HepG2 (cell line): ENCODE results near the gene COX15. TPM values are rescaled to one million over a fixed set of nuclear protein-coding genes. Genes with fewer than 3 reads are reported as not detected.

Experiments
- ATAC-seq: fragments of 200-7000 bp; cut with Tn5 transposase; 3 replicates; pipeline ENCODE4 v1.9.1; 2020; ENCODE audit warnings: mild to moderate bottlenecking, moderate library complexity
- BruUV-seq: library from RNA; stranded (reverse); fragments of 400-500 nt; replicated peaks from 2 replicates; lab custom pipeline; 2021; lab: Mats Ljungman, UMichigan
- CTCF ChIA-PET: fragments of 300-600 bp; formaldehyde crosslinking; extraction: SDS; loops from one replicate; lab custom pipeline; 2021; ENCODE audit warnings: low total read pairs, inconsistent platforms, low intra/inter-chr PET ratio; lab: Yijun Ruan, JAX
- POLR2A ChIA-PET: fragments of 350-600 bp; sonication (Branson Sonifier 250); formaldehyde crosslinking; loops from one replicate; lab custom pipeline; 2020; ENCODE audit warnings: antibody characterized with exemption, inconsistent platforms; lab: Yijun Ruan, JAX
- DNase-seq: peaks from one replicate; pipeline ENCODE4 v3.0.0-alpha.2; 2015; ENCODE audit warnings: low spot score
- FAIRE-seq: peaks from 3 replicates; lab custom pipeline; 2011; peaks lifted over from hg19 to GRCh38; lab: Jason Lieb, UNC
- H2AFZ ChIP-seq: one replicate; pipeline ENCODE4 v1.6.1; 2011; ENCODE audit warnings: low read length, inconsistent platforms
- H3K27ac ChIP-seq: fragments of 300-600 bp; 3 replicates; pipeline ENCODE4 v1.8.0; 2011; ENCODE audit warnings: mixed run types, mild to moderate bottlenecking, mixed read lengths, low read length, inconsistent platforms; ENCODE audit not compliant: insufficient read depth; ENCODE audit errors: extremely low read length
- H3K27me3 ChIP-seq, 2 experiments: fragments of 200-600 bp in 1 of 2; 2 replicates in 1 of 2; 3 replicates in 1 of 2; pipeline versions ENCODE4 v1.6.0 to v1.8.0; 2011; ENCODE audit warnings: low read length in 2 of 2, mild to moderate bottlenecking in 2 of 2, moderate library complexity in 2 of 2, inconsistent platforms in 1 of 2; ENCODE audit not compliant: insufficient read depth in 2 of 2, control insufficient read depth in 1 of 2
- H3K36me3 ChIP-seq, 2 experiments: fragments of 200-600 bp in 1 of 2; replicated peaks in 1 of 2; 2 replicates in 1 of 2; 3 replicates in 1 of 2; pipeline versions ENCODE4 v1.5.1 to v1.8.0; 2011; ENCODE audit warnings: low read length in 2 of 2, inconsistent platforms in 1 of 2; ENCODE audit not compliant: insufficient read depth in 2 of 2, control insufficient read depth in 1 of 2
- H3K4me1 ChIP-seq: 2 replicates; pipeline ENCODE4 v1.5.1; 2012; ENCODE audit warnings: low read length, inconsistent platforms; ENCODE audit not compliant: insufficient read depth
- H3K4me2 ChIP-seq: 2 replicates; pipeline ENCODE4 v1.6.0; 2011; ENCODE audit warnings: low read depth, low read length, inconsistent platforms
- H3K4me3 ChIP-seq, 3 experiments: fragments of 200-600 bp in 1 of 3; sonication (generic), shearing (Covaris generic) in 1 of 3; replicated peaks in 1 of 3; 2 replicates each; pipeline ENCODE4 v1.5.1; 2011 to 2016; ENCODE audit warnings: low read length in 3 of 3, inconsistent platforms in 2 of 3, low read depth in 2 of 3, mild to moderate bottlenecking in 2 of 3, control low read depth in 1 of 3, mixed read lengths in 1 of 3; ENCODE audit not compliant: insufficient read depth in 1 of 3
- H3K79me2 ChIP-seq: one replicate; pipeline ENCODE4 v1.6.1; 2011; ENCODE audit warnings: low read length, inconsistent platforms; ENCODE audit not compliant: insufficient read depth
- H3K9ac ChIP-seq: 2 replicates; pipeline ENCODE4 v1.6.0; 2011; ENCODE audit warnings: mild to moderate bottlenecking, low read depth, low read length, inconsistent platforms; ENCODE audit not compliant: insufficient read depth
- H3K9me3 ChIP-seq: 2 replicates; pipeline ENCODE4 v1.5.1; 2012; ENCODE audit warnings: mild to moderate bottlenecking, low read length
- H4K20me1 ChIP-seq: 2 replicates; pipeline ENCODE4 v1.6.0; 2011; ENCODE audit warnings: inconsistent platforms, mild to moderate bottlenecking, low read length, moderate library complexity; ENCODE audit not compliant: insufficient read depth
- ATF2 ChIP-seq: sonication (generic); formaldehyde crosslinking; IDR thresholded peaks from 2 replicates; pipeline ENCODE4 v1.4.0; 2020; ENCODE audit warnings: missing genetic modification reagents
- GTF2F1 ChIP-seq: fragments of 150-350 bp; IDR thresholded peaks from 2 replicates; pipeline ENCODE4 v1.6.1; 2014; ENCODE audit warnings: low read length
- KDM5A ChIP-seq: fragments of 200-600 bp; sonication (generic); IDR thresholded peaks from 2 replicates; pipeline ENCODE4 v1.7.0; 2018; ENCODE audit warnings: antibody characterized with exemption, mild to moderate bottlenecking, low read length, borderline replicate concordance
- KDM6A ChIP-seq: IDR thresholded peaks from 2 replicates; pipeline ENCODE4 v1.6.1; 2016; ENCODE audit warnings: low read depth
- NFYB ChIP-seq: sonication (generic); formaldehyde crosslinking; IDR thresholded peaks from 2 replicates; pipeline ENCODE4 v1.4.0; 2020; ENCODE audit warnings: missing genetic modification reagents
- PRDM10 ChIP-seq: sonication (generic); formaldehyde crosslinking; IDR thresholded peaks from 2 replicates; pipeline ENCODE4 v1.4.0; 2020; ENCODE audit warnings: low read depth, missing genetic modification reagents
- SSRP1 ChIP-seq: IDR thresholded peaks from 2 replicates; pipeline ENCODE4 v1.6.1; 2016; ENCODE audit warnings: control low read depth
- TOPORS ChIP-seq: sonication (generic); formaldehyde crosslinking; IDR thresholded peaks from 2 replicates; pipeline ENCODE4 v1.8.0; 2023; ENCODE audit warnings: mild to moderate bottlenecking, missing genetic modification reagents
- ZNF24 ChIP-seq: fragments of 450-650 bp; IDR thresholded peaks from 2 replicates; pipeline ENCODE4 v1.6.1; 2017; ENCODE audit warnings: antibody characterized with exemption, mild to moderate bottlenecking
- ZNF33B ChIP-seq: sonication (generic); formaldehyde crosslinking; IDR thresholded peaks from 2 replicates; pipeline ENCODE4 v1.5.1; 2020; ENCODE audit warnings: mild to moderate bottlenecking, missing genetic modification reagents
- ZNF501 ChIP-seq: sonication (generic); formaldehyde crosslinking; IDR thresholded peaks from 2 replicates; pipeline ENCODE4 v1.5.1; 2020; ENCODE audit warnings: mild to moderate bottlenecking, moderate library complexity, missing genetic modification reagents
- ZNF83 ChIP-seq: sonication (generic); formaldehyde crosslinking; IDR thresholded peaks from 2 replicates; pipeline ENCODE4 v1.4.0; 2020; ENCODE audit warnings: missing genetic modification reagents, mild to moderate bottlenecking, borderline replicate concordance
- ZSCAN25 ChIP-seq: sonication (generic); formaldehyde crosslinking; IDR thresholded peaks from 2 replicates; pipeline ENCODE4 v1.8.0; 2022; ENCODE audit warnings: mild to moderate bottlenecking, missing genetic modification reagents
- WGBS: methylation state at CpG from one replicate; pipeline ENCODE4 v1.1.6; 2017; ENCODE audit warnings: low lambda C conversion rate; 5-methylcytosine and 5-hydroxymethylcytosine counted together
- in situ Hi-C: cut with HindIII; loops from 2 replicates; pipeline ENCODE4 v1.10.0; 2017; ENCODE audit warnings: low pct_unique_long_range_greater_than_20kb; ENCODE audit not compliant: extremely low pct_ligation_motif_present
- intact Hi-C: fragments of 100-400 bp; cut with micrococcal nuclease; formaldehyde crosslinking; loops from one replicate; pipeline ENCODE4 v1.10.0; 2022; ENCODE audit not compliant: unreplicated experiment
- polyA plus RNA-seq, 8 experiments: library from polyadenylated mRNA; depleted of rRNA in 3 of 8; stranded (reverse) in 7 of 8; unstranded in 1 of 8; fragments of >200 nt; fragmentation: Illumina TruSeq in 4 of 8; extraction: Trizol in 4 of 8; gene quantifications; 2 replicates each; pipeline versions ENCODE4 v1.2.1 to v1.2.3, GENCODE V29; 2011 to 2016; ENCODE audit warnings: low read depth in 4 of 8, missing spikeins in 1 of 8, mixed read lengths in 1 of 8; ENCODE audit not compliant: insufficient read depth in 1 of 8
- total RNA-seq, 5 experiments: library from RNA; depleted of rRNA; stranded (reverse); fragments of >200 nt; fragmentation: Illumina TruSeq; extraction: Trizol; gene quantifications; 2 replicates each; pipeline ENCODE4 v1.2.3, GENCODE V29; 2016; ENCODE audit warnings: low read depth in 1 of 5

Gene COX15
- total and polyA plus RNA-seq, 2 of the 13 experiments (the other 11 are each of a cell fraction or from before 2014, with no cell fraction given) = 19.2 to 44.7 TPM

- TF ChIP-seq ZNF24 (no peak), NFYB (CRISPR knock-in tag) (no peak), ZNF501 (no peak), ZSCAN25 (CRISPR knock-in tag) (no peak)
Observed at GRCh38 chr10:99709480-99710229, 22.3 kb downstream of the COX15 start (continued).

GRCh38 chr10:99708428-99709012, 23.4 kb downstream of the COX15 start:
- ChIA-PET POLR2A (no interaction called here), CTCF (no interaction called here)
- ATAC-seq (no peak), FAIRE-seq (no peak), DNase-seq (no peak)
- H3K9me3 ChIP-seq = no peaks in the 10 kb centered on the region
- H3K4me3 ChIP-seq = no peak overlapping the region
- WGBS = 100% methylated on average over 1 of the region's 1 CpG
- H3K79me2 ChIP-seq = no peaks in the 10 kb centered on the region
- no peaks in the 10 kb centered on the region for H4K20me1 ChIP-seq
- no peak overlapping the region for H3K9ac ChIP-seq
- BruUV-seq = no TSS peak
- H3K4me1 ChIP-seq = no peaks in the 10 kb centered on the region
- no peak for TF ChIP-seq TOPORS (CRISPR knock-in tag)
- no peak for TF ChIP-seq ZNF33B (CRISPR knock-in tag)
- no peak for TF ChIP-seq ATF2
- TF ChIP-seq ZNF83 = no peak
- TF ChIP-seq SSRP1 = no peak
- TF ChIP-seq GTF2F1 = no peak
- no peak for TF ChIP-seq KDM6A (CRISPR knock-in tag)
- no peak for TF ChIP-seq KDM5A
- TF ChIP-seq PRDM10 = no peak
- H3K27ac ChIP-seq = no peak overlapping the region
- H3K4me2 ChIP-seq = no peak overlapping the region
- no peak overlapping the region for H2AFZ ChIP-seq
- no peaks in the 10 kb centered on the region for H3K27me3 ChIP-seq
- intact Hi-C loops = no loop called here
- in situ Hi-C loops = no loop called here
- H3K36me3 ChIP-seq = peaks cover 11 to 66% of the 10 kb centered on the region in 2 experiments
